PFSK-1 (cell line): ENCODE results near the gene SLC36A2.

Experiments used
- POLR2AphosphoS5 ChIP-seq: IDR thresholded peaks from 2 replicates; pipeline ENCODE4 v1.6.1; 2012; ENCODE audit warnings: low read depth, mild to moderate bottlenecking, control low read depth, low read length, moderate library complexity
- REST ChIP-seq, 2 experiments: IDR thresholded peaks; 2 replicates each; pipeline versions ENCODE4 v1.6.1 to v1.8.0; 2011 to 2012; ENCODE audit warnings: low read depth in 2 of 2, low read length in 2 of 2, control low read depth in 1 of 2, inconsistent platforms in 1 of 2, mild to moderate bottlenecking in 1 of 2, moderate library complexity in 1 of 2; ENCODE audit not compliant: insufficient read depth in 1 of 2
- TAF1 ChIP-seq: IDR thresholded peaks from 2 replicates; pipeline ENCODE4 v1.6.1; 2012; ENCODE audit warnings: low read length, control low read depth, borderline replicate concordance; ENCODE audit not compliant: insufficient read depth

- TF ChIP-seq TAF1: no peak
- TF ChIP-seq REST (IDR thresholded peaks at IDR 0.05; ENCODE audit: insufficient read depth in 1 of 2, low read depth in 2 of 2, low read length in 2 of 2): no peak
- TF ChIP-seq POLR2AphosphoS5: no peak
Observed at GRCh38 chr5:151359391-151359790, 12.0 kb upstream of the SLC36A2 start.
